NCI-H2171 (cell line): Measurements from ENCODE around the gene PPP1R13L.
A peak's percentile ranks its signal among the peaks of the same experiment; 100 is the strongest.
"Not testable (repeated sequence)": the region's sequence is repeated elsewhere in the genome, so short reads cannot be mapped to it uniquely, and the experiment has no call there.

Experiments
- DNase-seq: peaks from one replicate; lab custom pipeline; 2025; lab: John Stamatoyannopoulos, UW

The PPP1R13L gene

DNA sequence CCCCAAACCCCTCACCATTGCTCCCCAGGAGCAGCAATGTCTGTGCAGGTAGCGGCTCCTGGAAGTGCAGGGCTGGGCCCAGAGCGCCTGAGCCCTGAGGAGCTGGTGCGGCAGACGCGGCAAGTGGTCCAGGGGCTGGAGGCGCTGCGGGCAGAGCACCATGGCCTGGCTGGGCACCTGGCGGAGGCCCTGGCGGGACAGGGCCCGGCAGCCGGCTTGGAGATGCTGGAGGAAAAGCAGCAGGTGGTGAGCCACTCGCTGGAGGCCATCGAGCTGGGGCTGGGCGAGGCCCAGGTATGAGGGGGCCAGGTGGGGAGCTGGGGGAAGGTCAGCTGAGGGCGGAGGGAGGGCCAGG is 59.4 kb downstream of the PPP1R13L start:
- DNase-seq: no peak

DNA sequence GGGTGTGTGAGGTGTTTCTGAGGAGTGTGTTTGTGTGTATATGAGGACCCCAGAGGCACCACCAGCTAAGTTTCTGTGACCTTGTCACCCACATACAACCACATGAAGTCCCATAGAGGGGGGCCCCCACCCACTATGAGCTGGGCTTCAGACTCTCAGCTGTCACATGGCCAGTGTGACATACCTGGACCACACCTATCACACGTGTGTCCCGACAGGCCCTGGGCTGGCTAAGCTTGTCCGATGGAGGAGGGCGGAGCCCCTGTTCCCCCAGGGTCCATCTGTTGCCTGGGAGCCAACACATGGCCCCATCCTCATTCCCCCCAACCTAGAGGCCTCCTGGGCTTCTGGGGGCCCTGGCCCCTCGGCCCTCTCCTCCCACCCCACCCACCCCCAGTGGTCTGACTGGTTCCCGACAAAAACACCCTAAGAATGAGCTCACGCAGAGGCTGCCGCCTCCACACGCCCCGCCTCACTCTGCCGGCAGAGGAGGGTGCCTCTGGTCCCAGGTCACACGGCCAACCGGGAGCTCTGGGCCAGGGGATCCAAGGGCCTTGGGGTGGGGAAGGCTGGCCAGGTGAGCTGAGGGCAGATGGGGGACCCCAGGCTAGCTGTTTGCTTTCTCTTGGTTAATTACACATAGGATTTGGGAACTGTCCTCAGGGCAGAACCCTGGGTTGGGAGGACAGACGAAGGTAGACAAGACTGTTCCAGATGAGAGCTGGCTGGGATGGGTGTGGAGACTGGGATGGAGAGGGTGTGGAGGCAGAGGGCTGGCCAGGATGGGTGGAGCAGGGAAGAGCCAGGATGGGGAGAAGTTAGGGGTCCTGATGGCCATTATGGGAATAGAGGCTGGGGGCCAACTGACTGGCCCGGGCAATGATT is 60.0 kb downstream of the PPP1R13L start:
- DNase-seq: no peak

DNA sequence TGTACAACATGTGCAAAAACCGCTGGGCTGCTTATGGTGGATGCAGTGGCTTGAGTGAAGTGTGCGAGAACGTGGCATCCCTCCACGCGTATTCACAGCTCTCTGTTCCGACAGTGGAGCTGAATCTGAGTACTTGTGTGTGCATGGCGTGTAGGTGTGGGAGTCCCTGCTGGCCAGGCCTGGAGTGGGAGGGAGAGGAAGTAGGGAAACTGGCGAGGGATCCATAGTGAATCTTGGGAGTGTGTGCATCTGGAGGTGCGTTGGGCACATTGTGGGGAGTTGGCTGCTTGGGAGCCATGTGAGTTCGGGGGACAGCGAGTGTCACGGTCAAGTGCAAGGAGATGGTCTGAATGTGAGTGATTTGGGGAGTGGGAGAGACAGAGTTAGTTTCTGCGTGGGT is 62.0 kb downstream of the PPP1R13L start:
- no peak for DNase-seq

DNA sequence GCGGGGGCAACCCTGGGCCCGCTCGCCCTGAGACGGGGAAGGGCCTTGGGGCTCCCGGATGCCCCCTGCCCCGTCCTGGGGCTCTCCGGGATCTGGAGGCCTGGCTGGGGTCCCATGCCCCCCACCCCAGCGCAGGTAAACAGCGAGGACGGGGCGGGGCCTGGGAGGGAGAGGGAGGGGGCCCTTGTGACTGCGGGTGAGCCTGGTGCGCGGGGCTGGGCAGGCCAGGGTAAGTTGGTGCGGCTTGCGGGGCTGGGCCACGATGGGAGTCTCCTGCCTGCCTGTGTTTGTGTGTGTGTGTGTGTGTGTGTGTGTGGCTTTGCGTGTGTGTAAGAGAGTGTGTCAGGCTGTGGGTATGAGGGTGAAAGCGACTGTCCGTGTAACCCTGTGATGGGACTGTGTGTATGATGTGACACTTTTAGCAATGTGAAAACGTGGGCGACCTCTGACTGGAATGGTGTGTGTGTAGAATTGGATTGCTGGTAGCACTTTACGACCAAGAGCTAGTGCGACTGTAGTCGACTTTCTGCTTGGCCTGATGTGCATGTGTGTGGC is 63.9 kb downstream of the PPP1R13L start:
- no peak for DNase-seq

DNA sequence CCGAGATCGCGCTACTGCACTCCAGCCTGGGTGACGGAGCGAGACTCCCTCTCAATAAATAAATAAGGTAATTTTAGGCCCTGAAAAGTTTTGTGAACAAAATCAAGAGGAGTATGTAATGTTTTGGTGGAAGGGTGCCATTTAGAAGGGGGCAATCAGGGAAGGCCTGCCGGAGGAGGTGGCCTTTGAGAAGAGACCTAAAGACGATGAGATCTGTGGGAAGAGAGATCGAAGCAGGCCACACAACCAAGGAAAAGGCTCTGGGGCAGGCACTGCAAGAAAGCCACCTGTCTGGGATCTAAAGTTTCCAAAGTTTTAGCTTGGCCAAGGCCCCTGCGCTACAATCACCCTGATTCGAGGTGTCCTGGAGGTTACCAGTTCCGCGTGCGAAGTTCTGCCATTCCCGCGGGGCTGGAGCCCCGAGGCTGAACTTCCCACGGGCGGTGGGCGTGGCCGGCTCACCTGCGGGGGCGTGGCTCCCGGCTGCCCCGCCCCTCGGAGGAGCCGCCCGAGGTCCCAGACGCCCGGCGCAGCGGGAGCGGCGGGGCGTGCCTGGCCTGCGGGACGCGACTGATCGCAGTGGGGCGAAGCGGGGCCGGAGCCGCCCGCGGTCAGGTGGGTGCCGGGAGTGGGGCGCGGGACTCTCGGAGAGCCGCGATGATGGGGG is 64.5 kb downstream of the PPP1R13L start, which contains the start of gene KLC3:
Gene KLC3, plus strand, starts transcription at position 519 of the 667 bp plus-strand sequence. CDS start 4,792 bp downstream, outside the sequence.
- peak; percentile 44 for DNase-seq

DNA sequence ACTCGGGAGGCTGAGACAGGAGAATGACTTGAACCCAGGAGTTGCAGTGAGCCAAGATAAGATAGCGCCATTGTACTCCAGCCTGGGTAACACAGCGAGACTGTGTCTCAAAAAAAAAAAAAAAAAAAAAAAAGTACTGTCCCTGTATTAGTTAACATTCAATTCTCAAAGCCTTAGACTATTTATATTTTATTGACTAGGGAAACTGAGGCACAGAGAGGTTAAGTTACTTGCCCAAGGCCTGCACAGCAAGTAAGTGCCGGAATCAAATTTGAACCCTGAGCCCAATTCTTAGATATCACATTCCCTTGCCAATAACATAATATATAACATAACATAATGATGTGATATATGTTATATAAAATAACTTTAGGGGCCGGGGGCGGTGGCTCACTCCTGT is 65.2 kb downstream of the PPP1R13L start:
- no peak for DNase-seq

DNA sequence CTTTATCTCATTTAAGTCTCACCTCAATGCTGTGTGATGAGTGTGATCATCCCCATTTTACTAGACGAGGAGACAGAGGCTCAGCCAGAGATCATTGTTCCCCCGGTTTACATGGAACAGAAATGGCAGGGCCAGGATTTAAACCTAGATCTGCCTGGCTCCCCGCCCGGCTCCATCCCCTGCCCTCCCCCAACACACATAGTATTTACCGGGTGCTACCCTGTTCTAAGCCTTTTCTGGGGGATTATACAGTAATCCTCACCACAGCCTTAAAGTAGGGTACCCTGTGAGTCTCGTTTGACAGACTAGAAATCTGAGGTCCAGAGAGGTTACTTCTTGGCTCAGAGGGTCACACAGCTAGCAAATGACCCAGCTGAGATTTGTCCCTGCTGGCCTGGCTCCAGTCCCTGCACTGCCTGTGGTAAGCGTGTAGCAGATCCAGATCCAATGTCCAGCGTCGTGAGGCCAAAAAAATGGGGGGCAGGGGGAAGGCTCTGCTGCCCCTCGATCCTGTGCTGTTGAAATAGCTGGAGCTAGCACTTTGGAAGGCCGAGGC is 68.1 kb downstream of the PPP1R13L start:
- no peak for DNase-seq

DNA sequence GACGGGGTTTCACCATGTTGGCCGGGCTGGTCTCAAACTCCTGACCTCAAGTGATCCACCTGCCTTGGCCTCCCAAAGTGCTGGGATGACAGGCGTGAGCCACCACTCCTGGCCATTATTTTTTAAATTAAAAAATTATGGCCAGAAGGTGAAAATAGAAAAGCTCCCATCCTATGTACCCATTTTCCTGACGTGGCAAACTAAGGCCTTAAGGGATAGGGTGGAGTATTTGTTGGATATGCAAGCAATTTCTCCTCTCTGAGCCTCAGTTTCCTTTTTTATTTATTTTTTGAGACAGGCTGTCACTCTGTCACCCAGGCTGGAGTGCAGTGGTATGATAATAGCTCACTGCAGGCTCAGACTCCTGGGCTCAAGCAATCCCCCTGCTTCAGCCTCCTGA is 70.0 kb downstream of the PPP1R13L start:
- not testable (repeated sequence) for DNase-seq

DNA sequence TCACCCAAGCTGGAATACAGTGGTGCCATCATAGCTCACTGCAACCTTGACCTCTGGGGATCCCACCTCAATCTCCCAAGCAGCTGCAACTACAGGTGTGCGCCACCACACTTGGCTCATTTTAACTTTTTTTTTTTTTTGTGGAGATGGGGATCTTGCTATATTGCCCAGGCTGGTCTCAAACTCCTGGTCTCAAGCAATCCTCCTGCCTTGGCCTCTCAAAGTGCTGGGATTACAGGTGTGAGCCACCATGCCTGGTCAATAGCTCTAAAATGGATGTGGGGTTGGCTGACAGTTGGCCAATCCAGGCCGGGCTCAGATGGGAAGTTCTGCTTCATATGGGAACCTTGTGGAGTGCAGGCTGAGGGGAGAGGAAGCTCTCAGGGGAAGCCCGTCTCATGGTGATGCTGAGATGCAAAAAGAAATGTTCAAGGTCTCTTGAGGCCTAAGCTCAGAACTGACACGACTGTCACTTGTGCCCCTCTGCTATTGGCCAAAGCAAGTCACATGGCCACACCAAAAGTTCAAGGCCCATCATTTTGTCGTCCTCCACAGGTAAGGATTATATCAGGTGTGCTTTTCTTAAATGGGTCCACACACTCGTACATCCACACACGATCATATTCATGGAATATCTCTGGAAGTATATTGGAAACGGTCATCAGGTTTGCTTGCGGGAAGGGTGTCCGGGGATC is 71.1 kb downstream of the PPP1R13L start:
- no peak for DNase-seq

DNA sequence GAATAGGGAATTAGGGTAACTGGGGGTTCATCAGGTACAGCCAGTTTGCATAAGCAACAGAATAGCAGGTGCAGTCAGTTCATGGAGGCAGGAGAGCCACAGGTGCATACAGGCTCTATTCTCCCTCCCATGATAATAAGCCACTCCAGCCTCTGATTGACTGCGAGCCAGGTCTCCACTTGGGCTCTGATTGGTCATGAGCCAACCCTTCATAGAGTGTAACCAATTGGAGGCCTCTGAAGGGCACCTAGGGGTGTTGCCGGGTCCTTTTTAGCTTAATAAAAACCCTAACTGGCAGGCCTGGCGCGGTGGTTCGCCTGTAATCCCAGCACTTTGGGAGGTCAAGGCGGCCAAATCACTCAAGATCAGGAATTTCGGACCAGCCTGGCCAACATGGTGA is 73.5 kb downstream of the PPP1R13L start:
- no peak for DNase-seq
